DND-41 (cell line): ENCODE results near the gene HLCS.

Experiments
- CTCF ChIP-seq: IDR thresholded peaks from 2 replicates; pipeline ENCODE4 v1.5.1; 2012; ENCODE audit warnings: borderline replicate concordance, low read length, moderate library complexity, mild to moderate bottlenecking; ENCODE audit not compliant: poor library complexity, severe bottlenecking; ENCODE audit errors: extremely low read depth
- EZH2 ChIP-seq: IDR thresholded peaks from 3 replicates; pipeline ENCODE4 v1.6.1; 2012; ENCODE audit warnings: borderline replicate concordance, low read depth, mild to moderate bottlenecking, moderate library complexity, low read length, inconsistent platforms; ENCODE audit not compliant: severe bottlenecking

- TF ChIP-seq CTCF (no peak), EZH2 (no peak)
Observed at GRCh38 chr21:36893581-36893980, 72.9 kb downstream of the HLCS start.
